Measurements from ENCODE around the gene ABI1. TPM values are rescaled to one million over a fixed set of nuclear protein-coding genes. Genes with fewer than 3 reads are reported as not detected.
"Not testable (repeated sequence)": the region's sequence is repeated elsewhere in the genome, so short reads cannot be mapped to it uniquely, and the experiment has no call there.

ABI1 gene
- 10 to 100 TPM; 35.9 to 37.1 TPM for total RNA-seq
- 79.7 TPM for polyA plus RNA-seq

- ChIA-PET CTCF (interaction anchor here (0.6 to 3.3 kb wide), 7 partner anchors 10 to 155 kb away, joined by 3 to 18 read pairs (median 4); no protein-coding TSS in a partner anchor), POLR2A (interaction anchor here (1.0 kb wide), 1 partner anchor 294 kb away, joined by 3 read pairs; the partner anchor contains the start of gene YME1L1)
- DNase-seq: peak; percentile 96 to 99 (median 98)
- peaks cover 3 to 18% of the 10 kb centered on the region in 2 donors for H3K27me3 Mint-ChIP-seq
- H3K9me3 Mint-ChIP-seq: no peaks in the 10 kb centered on the region
- H3K4me3 Mint-ChIP-seq: peak within 1 kb of the TSS; percentile 94 to 100 (median 98)
- peaks cover 0 to 14% (median 0%) of the 10 kb centered on the region in 3 donors for H3K36me3 Mint-ChIP-seq
- Histone ChIP-seq H3K9me3 (ENCODE audit: low read length) (no peaks in the 10 kb centered on the region), H3K27ac (ENCODE audit: low read depth, low read length) (peak within 1 kb of the TSS; percentile 95), H3K36me3 (ENCODE audit: insufficient read depth, low read length) (no peaks in the 10 kb centered on the region), H3K4me1 (ENCODE audit: insufficient read depth, low read length) (peaks cover 34% of the 10 kb centered on the region), H3K4me3 (ENCODE audit: low read length) (peak within 1 kb of the TSS; percentile 97), H3K27me3 (ENCODE audit: insufficient read depth, low read length, poor library complexity, severe bottlenecking) (peaks cover 4% of the 10 kb centered on the region)
- peak within 1 kb of the TSS; percentile 91 to 99 (median 98) for H3K27ac Mint-ChIP-seq
- H3K4me1 Mint-ChIP-seq: peaks cover 30 to 46% (median 43%) of the 10 kb centered on the region in 3 donors
Measured at GRCh38 chr10:26860443-26861204, at the start of gene ABI1. Gene ABI1 (minus strand): TSS chr10:26860958. CDS start chr10:26860863, 95 bp downstream.

DNA sequence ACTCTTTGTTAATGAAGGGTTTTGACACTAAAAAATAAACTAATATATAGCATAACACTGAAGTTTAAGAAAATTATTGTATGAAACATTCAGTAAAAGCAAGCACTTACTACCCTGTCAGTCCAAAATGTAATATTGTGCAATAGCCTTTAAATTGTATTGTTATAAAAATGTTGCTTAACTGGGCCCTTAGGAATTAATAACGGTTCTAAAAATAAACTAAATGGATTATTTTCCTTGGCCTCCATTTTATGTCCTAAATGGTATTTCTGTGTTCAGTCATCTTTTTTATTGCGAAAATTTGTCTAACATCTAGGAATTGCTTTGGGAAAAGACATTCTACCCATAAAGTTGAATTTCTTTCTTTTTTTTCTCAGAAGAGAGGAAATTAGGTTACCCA, 49.0 kb upstream of the ABI1 start:
- H3K36me3 Mint-ChIP-seq: no peaks in the 10 kb centered on the region
- no peaks in the 10 kb centered on the region for H3K9me3 Mint-ChIP-seq

GRCh38 chr10:26905253-26905781, 44.6 kb upstream of the ABI1 start:
- H3K4me3 ChIP-seq (ENCODE audit: low read length); H3K9me3 ChIP-seq (ENCODE audit: low read length); H3K27ac Mint-ChIP-seq; H3K4me1 Mint-ChIP-seq; H3K27ac ChIP-seq (ENCODE audit: low read depth, low read length); H3K4me1 ChIP-seq (ENCODE audit: insufficient read depth, low read length); H3K27me3 ChIP-seq (ENCODE audit: insufficient read depth, low read length, poor library complexity, severe bottlenecking); H3K9me3 Mint-ChIP-seq; DNase-seq; H3K36me3 ChIP-seq (ENCODE audit: insufficient read depth, low read length); POLR2A ChIA-PET; H3K4me3 Mint-ChIP-seq; H3K36me3 Mint-ChIP-seq: not testable (repeated sequence)
- CTCF ChIA-PET: interaction anchor here (1.1 kb wide), 1 partner anchor 9 kb away, joined by 3 read pairs; no protein-coding TSS in a partner anchor
- H3K27me3 Mint-ChIP-seq: peaks cover 0 to 16% of the 10 kb centered on the region in 2 donors

More for the DNA sequence above, 49.0 kb upstream of the ABI1 start:
- ChIA-PET CTCF (no interaction called here), POLR2A (no interaction called here)
- H3K4me1 ChIP-seq (ENCODE audit: insufficient read depth, low read length): no peaks in the 10 kb centered on the region
- no peak overlapping the region for H3K27ac Mint-ChIP-seq
- no peaks in the 10 kb centered on the region for H3K27me3 ChIP-seq (ENCODE audit: insufficient read depth, low read length, poor library complexity, severe bottlenecking)
- no peaks in the 10 kb centered on the region for H3K9me3 ChIP-seq (ENCODE audit: low read length)
- H3K4me1 Mint-ChIP-seq: no peaks in the 10 kb centered on the region
- H3K36me3 ChIP-seq (ENCODE audit: insufficient read depth, low read length): no peaks in the 10 kb centered on the region
- peaks cover 3 to 10% of the 10 kb centered on the region in 2 donors for H3K27me3 Mint-ChIP-seq
- H3K4me3 Mint-ChIP-seq: no peak overlapping the region
- H3K27ac ChIP-seq (ENCODE audit: low read depth, low read length): no peak overlapping the region
- DNase-seq: no peak
- H3K4me3 ChIP-seq (ENCODE audit: low read length): no peak overlapping the region

- Histone ChIP-seq H3K4me3 (ENCODE audit: low read length) (no peak overlapping the region), H3K9me3 (ENCODE audit: low read length) (no peaks in the 10 kb centered on the region), H3K4me1 (ENCODE audit: insufficient read depth, low read length) (no peaks in the 10 kb centered on the region), H3K27me3 (ENCODE audit: insufficient read depth, low read length, poor library complexity, severe bottlenecking) (no peaks in the 10 kb centered on the region), H3K27ac (ENCODE audit: low read depth, low read length) (no peak overlapping the region), H3K36me3 (ENCODE audit: insufficient read depth, low read length) (no peaks in the 10 kb centered on the region)
- POLR2A ChIA-PET: no interaction called here
- Mint-ChIP-seq H3K4me3 (no peak overlapping the region), H3K4me1 (no peaks in the 10 kb centered on the region), H3K27me3 (peaks cover 1 to 15% of the 10 kb centered on the region in 2 donors), H3K27ac (no peak overlapping the region), H3K9me3 (no peaks in the 10 kb centered on the region), H3K36me3 (no peaks in the 10 kb centered on the region)
- CTCF ChIA-PET: no interaction called here
- DNase-seq: no peak
Measured at GRCh38 chr10:26903431-26904217, 42.9 kb upstream of the ABI1 start.

GRCh38 chr10:26892306-26892923, 31.7 kb upstream of the ABI1 start:
- DNase-seq; H3K4me1 ChIP-seq (ENCODE audit: insufficient read depth, low read length); H3K36me3 ChIP-seq (ENCODE audit: insufficient read depth, low read length); H3K9me3 ChIP-seq (ENCODE audit: low read length); POLR2A ChIA-PET; H3K27me3 ChIP-seq (ENCODE audit: insufficient read depth, low read length, poor library complexity, severe bottlenecking); CTCF ChIA-PET; H3K4me1 Mint-ChIP-seq; H3K4me3 ChIP-seq (ENCODE audit: low read length); H3K27ac ChIP-seq (ENCODE audit: low read depth, low read length); H3K4me3 Mint-ChIP-seq; H3K27ac Mint-ChIP-seq; H3K36me3 Mint-ChIP-seq: not testable (repeated sequence)
- peaks cover 0 to 10% (median 7%) of the 10 kb centered on the region in 5 donors for H3K9me3 Mint-ChIP-seq
- peaks cover 1 to 17% of the 10 kb centered on the region in 2 donors for H3K27me3 Mint-ChIP-seq

- Mint-ChIP-seq H3K27ac (no peak overlapping the region), H3K4me1 (no peaks in the 10 kb centered on the region), H3K4me3 (no peak overlapping the region), H3K27me3 (peaks cover 1 to 9% of the 10 kb centered on the region in 2 donors), H3K9me3 (peaks cover 0 to 10% (median 7%) of the 10 kb centered on the region in 5 donors), H3K36me3 (no peaks in the 10 kb centered on the region)
- Histone ChIP-seq H3K4me1 (ENCODE audit: insufficient read depth, low read length) (no peaks in the 10 kb centered on the region), H3K4me3 (ENCODE audit: low read length) (no peak overlapping the region), H3K27me3 (ENCODE audit: insufficient read depth, low read length, poor library complexity, severe bottlenecking) (no peaks in the 10 kb centered on the region), H3K36me3 (ENCODE audit: insufficient read depth, low read length) (no peaks in the 10 kb centered on the region), H3K9me3 (ENCODE audit: low read length) (no peaks in the 10 kb centered on the region), H3K27ac (ENCODE audit: low read depth, low read length) (no peak overlapping the region)
- CTCF ChIA-PET: no interaction called here
- POLR2A ChIA-PET: no interaction called here
- DNase-seq: peak in 2 of 5 donors; percentile 11 to 50
Measured at GRCh38 chr10:26890956-26891355, 30.2 kb upstream of the ABI1 start.

DNA sequence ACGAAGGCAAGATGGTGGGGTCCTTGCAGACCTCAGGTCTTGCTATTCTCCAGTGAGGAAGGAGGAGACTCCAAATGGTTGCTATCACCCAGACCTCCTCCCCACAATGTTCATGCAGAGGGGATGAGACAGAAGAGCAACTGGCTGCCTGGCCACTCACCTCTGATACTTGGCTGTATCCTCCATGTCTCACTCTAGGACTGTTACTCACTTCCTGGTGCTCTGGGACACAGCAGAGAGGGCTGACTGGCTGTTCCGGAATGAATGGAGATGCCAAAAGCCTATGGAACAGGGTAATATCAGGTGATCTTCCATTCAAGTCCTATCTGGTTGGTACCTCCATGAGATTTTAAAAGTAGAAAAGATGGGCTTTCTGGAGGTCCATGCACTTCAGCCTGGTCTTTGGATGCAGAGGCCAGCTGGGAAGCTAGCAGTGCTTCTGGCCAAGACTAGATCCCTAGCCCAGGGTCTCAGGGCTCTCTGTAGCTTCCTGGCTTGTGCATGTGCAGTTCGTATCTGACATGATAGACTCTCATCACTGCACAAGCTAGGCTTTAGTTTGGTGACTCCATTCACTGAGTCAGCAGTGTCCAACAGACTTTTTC, 27.0 kb upstream of the ABI1 start:
- H3K27ac Mint-ChIP-seq: no peak overlapping the region
- H3K4me1 Mint-ChIP-seq: no peaks in the 10 kb centered on the region
- no peaks in the 10 kb centered on the region for H3K27me3 ChIP-seq (ENCODE audit: insufficient read depth, low read length, poor library complexity, severe bottlenecking)
- H3K27me3 Mint-ChIP-seq: peaks cover 0 to 14% of the 10 kb centered on the region in 2 donors
- no peak overlapping the region for H3K27ac ChIP-seq (ENCODE audit: low read depth, low read length)
- H3K4me3 ChIP-seq (ENCODE audit: low read length): no peak overlapping the region
- no peaks in the 10 kb centered on the region for H3K4me1 ChIP-seq (ENCODE audit: insufficient read depth, low read length)
- no peaks in the 10 kb centered on the region for H3K36me3 ChIP-seq (ENCODE audit: insufficient read depth, low read length)
- no peak for DNase-seq
- H3K4me3 Mint-ChIP-seq: no peak overlapping the region
- no peaks in the 10 kb centered on the region for H3K9me3 ChIP-seq (ENCODE audit: low read length)
- H3K36me3 Mint-ChIP-seq: no peaks in the 10 kb centered on the region
- H3K9me3 Mint-ChIP-seq: peaks cover 0 to 4% (median 2%) of the 10 kb centered on the region in 5 donors
- CTCF ChIA-PET: interaction anchor here (1.5 to 2.3 kb wide), 2 partner anchors 116 to 161 kb away, joined by 3 to 6 read pairs; no protein-coding TSS in a partner anchor
- POLR2A ChIA-PET: no interaction called here

All from CD8-positive, alpha-beta memory T cell (primary cell).